GM12872 (cell line): ENCODE data around the gene ARMC7.

Experiments used
- CTCF ChIP-seq: IDR thresholded peaks from 3 replicates; pipeline ENCODE4 v1.5.1; 2011; ENCODE audit warnings: low read depth, mild to moderate bottlenecking, low read length, moderate library complexity; ENCODE audit not compliant: insufficient read depth

Gene ARMC7

GRCh38 chr17:75090871-75091854 is 18.6 kb upstream of the ARMC7 start:
- no peak for TF ChIP-seq CTCF

- no peak for TF ChIP-seq CTCF
Observed at GRCh38 chr17:75091855-75092327, 17.9 kb upstream of the ARMC7 start.

DNA sequence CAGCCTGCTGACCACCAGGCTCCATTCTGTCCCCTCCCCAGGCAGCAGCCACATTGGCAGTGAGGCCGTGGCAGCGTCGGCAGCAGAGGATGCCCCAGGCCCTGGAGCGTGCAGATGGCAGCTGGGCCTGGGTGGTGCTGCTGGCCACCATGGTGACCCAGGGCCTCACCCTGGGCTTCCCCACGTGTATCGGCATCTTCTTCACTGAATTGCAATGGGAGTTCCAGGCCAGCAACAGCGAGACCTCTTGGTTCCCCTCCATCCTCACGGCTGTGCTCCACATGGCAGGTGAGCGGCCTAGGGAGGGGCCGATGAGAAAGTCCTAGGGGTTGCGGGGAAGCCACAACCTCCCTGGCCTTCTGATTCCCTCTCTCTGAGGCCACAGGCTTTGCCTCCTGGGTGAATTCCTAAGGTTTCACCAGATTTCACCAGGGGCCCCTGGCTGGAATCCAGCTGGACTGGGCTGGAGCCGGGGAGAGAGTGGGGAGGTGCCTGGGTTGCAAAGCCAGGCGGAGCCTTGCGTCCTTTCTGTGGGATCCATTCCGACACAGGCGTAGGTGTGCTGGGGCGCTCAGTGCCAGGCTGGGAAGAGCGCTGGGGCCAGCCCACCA is 16.1 kb upstream of the ARMC7 start:
- no peak for TF ChIP-seq CTCF

GRCh38 chr17:75094871-75095399 is 14.8 kb upstream of the ARMC7 start:
- TF ChIP-seq CTCF, result no peak

- TF ChIP-seq CTCF, result no peak
Observed at GRCh38 chr17:75096082-75096625, 13.6 kb upstream of the ARMC7 start.

DNA sequence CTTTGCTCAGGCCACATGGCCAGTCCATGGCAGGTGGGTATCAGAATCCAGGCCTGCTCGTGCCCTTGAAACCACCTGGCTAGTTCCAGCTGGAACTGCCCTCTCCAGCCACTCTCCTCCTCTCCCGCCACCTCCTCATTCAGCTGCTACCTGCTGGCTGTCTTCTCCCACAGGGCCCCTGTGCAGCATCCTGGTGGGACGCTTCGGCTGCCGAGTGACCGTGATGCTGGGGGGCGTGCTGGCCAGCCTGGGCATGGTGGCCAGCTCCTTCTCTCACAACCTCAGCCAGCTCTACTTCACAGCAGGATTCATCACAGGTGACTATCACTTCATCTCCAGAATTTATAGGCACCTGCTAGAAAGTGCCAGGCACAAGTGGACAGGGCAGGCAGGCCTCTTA is 11.9 kb upstream of the ARMC7 start:
- no peak for TF ChIP-seq CTCF

- TF ChIP-seq CTCF, result no peak
Observed at GRCh38 chr17:75098861-75099260, 10.9 kb upstream of the ARMC7 start.
